SKM-1 treated with dmso at 0.1 percent for 144 hours (cell line): Measurements from ENCODE around the gene PDZRN3.
A peak's percentile ranks its signal among the peaks of the same experiment; 100 is the strongest.
"Not testable (repeated sequence)": the region's sequence is repeated elsewhere in the genome, so short reads cannot be mapped to it uniquely, and the experiment has no call there.

ENCODE experiments used
- DNase-seq: peaks from one replicate; lab custom pipeline; 2025; ENCODE audit not compliant: unreplicated experiment; lab: John Stamatoyannopoulos, UW

PDZRN3 gene

GRCh38 chr3:73470860-73471259 lies 153.9 kb downstream of the PDZRN3 start:
- DNase-seq, result no peak

GRCh38 chr3:73469331-73469730 lies 155.4 kb downstream of the PDZRN3 start:
- no peak for DNase-seq

GRCh38 chr3:73467211-73467610 lies 157.5 kb downstream of the PDZRN3 start:
- DNase-seq, result no peak

GRCh38 chr3:73465926-73466325 lies 158.8 kb downstream of the PDZRN3 start:
- no peak for DNase-seq

GRCh38 chr3:73464126-73464525 lies 160.6 kb downstream of the PDZRN3 start:
- DNase-seq, result not testable (repeated sequence)

- DNase-seq, result no peak
These were observed 163.2 kb downstream of the PDZRN3 start for GRCh38 chr3:73461547-73461946.

GRCh38 chr3:73459711-73460110 lies 165.0 kb downstream of the PDZRN3 start:
- DNase-seq, result no peak

- DNase-seq, result no peak
These were observed 171.1 kb downstream of the PDZRN3 start for GRCh38 chr3:73453666-73454065.

GRCh38 chr3:73452729-73453128 lies 172.0 kb downstream of the PDZRN3 start:
- no peak for DNase-seq

- DNase-seq, result peak; percentile 34
These were observed 173.3 kb downstream of the PDZRN3 start for GRCh38 chr3:73451301-73451944.

GRCh38 chr3:73449774-73450173 lies 175.0 kb downstream of the PDZRN3 start:
- no peak for DNase-seq

GRCh38 chr3:73448761-73449301 lies 175.9 kb downstream of the PDZRN3 start:
- peak; percentile 25 for DNase-seq

- DNase-seq, result no peak
These were observed 176.7 kb downstream of the PDZRN3 start for GRCh38 chr3:73448041-73448440.

- DNase-seq, result no peak
These were observed 177.6 kb downstream of the PDZRN3 start for GRCh38 chr3:73447111-73447510.

GRCh38 chr3:73446467-73447110 lies 178.2 kb downstream of the PDZRN3 start:
- DNase-seq, result no peak

GRCh38 chr3:73442886-73443285 lies 181.9 kb downstream of the PDZRN3 start:
- no peak for DNase-seq

GRCh38 chr3:73442152-73442551 lies 182.6 kb downstream of the PDZRN3 start:
- DNase-seq, result no peak

GRCh38 chr3:73437828-73438227 lies 186.9 kb downstream of the PDZRN3 start:
- no peak for DNase-seq

- DNase-seq, result no peak
These were observed 189.7 kb downstream of the PDZRN3 start for GRCh38 chr3:73435055-73435454.

- no peak for DNase-seq
These were observed 191.1 kb downstream of the PDZRN3 start for GRCh38 chr3:73433687-73434086.

- DNase-seq, result no peak
These were observed 191.7 kb downstream of the PDZRN3 start for GRCh38 chr3:73433079-73433478.

GRCh38 chr3:73432706-73433032 lies 192.1 kb downstream of the PDZRN3 start:
- no peak for DNase-seq
